Neutrophil (primary cell): ENCODE measurements around the gene TBL3.

Experiments used
- H3K27ac ChIP-seq: fragments of 200-600 bp; sonication (generic); 2 replicates; pipeline ENCODE4 v1.5.1; 2016; ENCODE audit warnings: mild to moderate bottlenecking, moderate library complexity
- H3K27me3 ChIP-seq: fragments of 200-600 bp; sonication (generic); 2 replicates; pipeline ENCODE4 v1.6.0; 2016; ENCODE audit warnings: mild to moderate bottlenecking
- H3K36me3 ChIP-seq: fragments of 200-600 bp; sonication (generic); 2 replicates; pipeline ENCODE4 v1.5.1; 2017
- H3K4me1 ChIP-seq, 2 experiments: fragments of 200-600 bp in 1 of 2; sonication (generic) in 1 of 2; 1 replicate in 1 of 2; 2 replicates in 1 of 2; pipeline versions ENCODE4 v1.5.1 to v1.6.1; 2013 to 2016; ENCODE audit warnings: low read depth in 1 of 2, low read length in 1 of 2, mild to moderate bottlenecking in 1 of 2, moderate library complexity in 1 of 2; ENCODE audit not compliant: control insufficient read depth in 1 of 2, insufficient read depth in 1 of 2
- H3K4me3 ChIP-seq, 2 experiments: fragments of 200-600 bp in 1 of 2; sonication (generic) in 1 of 2; 1 replicate in 1 of 2; 2 replicates in 1 of 2; pipeline ENCODE4 v1.5.1; 2013 to 2016; ENCODE audit warnings: low read depth in 1 of 2, low read length in 1 of 2, mild to moderate bottlenecking in 1 of 2, moderate library complexity in 1 of 2
- H3K9me3 ChIP-seq: fragments of 200-600 bp; sonication (generic); 2 replicates; pipeline ENCODE4 v1.5.1; 2016
- TF ChIP-seq, protein P1 (sequence below): fragments of 200-600 bp; sonication (generic); IDR thresholded peaks from 2 replicates; pipeline ENCODE4 v1.5.1; 2016; ENCODE audit warnings: antibody characterized with exemption

Gene TBL3

DNA sequence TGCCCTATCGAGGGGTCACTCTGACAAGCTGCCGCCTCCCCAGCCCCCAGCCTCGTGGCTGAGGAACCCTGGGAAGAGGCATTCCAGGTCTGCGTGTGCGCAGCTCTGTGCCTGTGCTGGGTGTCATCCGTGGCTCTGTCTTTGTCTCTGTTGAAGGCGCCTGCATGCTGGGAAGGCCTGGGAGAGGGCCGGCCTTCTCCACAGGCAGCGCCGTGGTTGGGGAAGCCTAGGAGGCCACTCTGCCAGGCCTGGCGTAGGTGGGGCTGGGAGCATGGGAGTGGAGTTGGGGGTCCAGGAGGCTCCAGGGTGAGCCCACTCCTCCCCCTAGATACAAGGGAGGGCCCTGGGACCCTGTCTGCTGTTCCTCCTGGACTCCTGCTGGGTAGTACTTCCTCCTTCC is 58.2 kb downstream of the TBL3 start:
- Histone ChIP-seq H3K9me3 (no peaks in the 10 kb centered on the region), H3K4me1 (peaks cover 0 to 20% of the 10 kb centered on the region in 2 experiments), H3K36me3 (no peaks in the 10 kb centered on the region), H3K4me3 (no peak overlapping the region), H3K27ac (no peak overlapping the region), H3K27me3 (peaks cover 81% of the 10 kb centered on the region)
- TF ChIP-seq, protein P1, sequence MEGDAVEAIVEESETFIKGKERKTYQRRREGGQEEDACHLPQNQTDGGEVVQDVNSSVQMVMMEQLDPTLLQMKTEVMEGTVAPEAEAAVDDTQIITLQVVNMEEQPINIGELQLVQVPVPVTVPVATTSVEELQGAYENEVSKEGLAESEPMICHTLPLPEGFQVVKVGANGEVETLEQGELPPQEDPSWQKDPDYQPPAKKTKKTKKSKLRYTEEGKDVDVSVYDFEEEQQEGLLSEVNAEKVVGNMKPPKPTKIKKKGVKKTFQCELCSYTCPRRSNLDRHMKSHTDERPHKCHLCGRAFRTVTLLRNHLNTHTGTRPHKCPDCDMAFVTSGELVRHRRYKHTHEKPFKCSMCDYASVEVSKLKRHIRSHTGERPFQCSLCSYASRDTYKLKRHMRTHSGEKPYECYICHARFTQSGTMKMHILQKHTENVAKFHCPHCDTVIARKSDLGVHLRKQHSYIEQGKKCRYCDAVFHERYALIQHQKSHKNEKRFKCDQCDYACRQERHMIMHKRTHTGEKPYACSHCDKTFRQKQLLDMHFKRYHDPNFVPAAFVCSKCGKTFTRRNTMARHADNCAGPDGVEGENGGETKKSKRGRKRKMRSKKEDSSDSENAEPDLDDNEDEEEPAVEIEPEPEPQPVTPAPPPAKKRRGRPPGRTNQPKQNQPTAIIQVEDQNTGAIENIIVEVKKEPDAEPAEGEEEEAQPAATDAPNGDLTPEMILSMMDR, result no peak

DNA sequence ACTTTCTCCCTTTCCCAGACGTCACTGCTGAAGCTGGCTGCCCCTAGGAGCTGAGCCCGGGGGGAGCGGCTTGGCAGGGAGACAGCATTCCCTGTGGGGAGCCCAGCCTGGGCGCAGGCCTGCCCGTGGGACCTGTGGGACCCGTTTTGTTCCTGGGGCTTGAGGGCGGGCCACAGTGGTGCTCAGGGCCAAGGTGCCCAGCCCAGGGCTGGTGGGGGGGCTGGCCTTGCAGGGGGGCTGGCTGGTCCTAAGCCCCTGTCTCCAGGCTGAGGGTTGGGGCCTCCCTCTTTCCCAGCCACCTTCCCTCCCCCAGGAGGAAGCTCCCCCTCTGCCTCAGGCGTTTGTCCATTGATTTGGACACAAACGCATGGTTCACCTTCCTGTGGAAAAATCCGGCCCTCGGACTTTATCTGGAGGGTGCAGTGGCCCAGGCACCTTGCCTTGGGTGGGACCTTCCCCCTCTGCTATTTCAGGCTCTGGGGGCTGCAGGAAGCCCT is 59.3 kb downstream of the TBL3 start:
- Histone ChIP-seq H3K27ac (no peak overlapping the region), H3K4me1 (peaks cover 0 to 20% of the 10 kb centered on the region in 2 experiments), H3K27me3 (peaks cover 71% of the 10 kb centered on the region), H3K36me3 (no peaks in the 10 kb centered on the region), H3K4me3 (no peak overlapping the region), H3K9me3 (no peaks in the 10 kb centered on the region)
- TF ChIP-seq, protein P1, result no peak
